ENCODE measurements around the gene PDE8B.

DNA sequence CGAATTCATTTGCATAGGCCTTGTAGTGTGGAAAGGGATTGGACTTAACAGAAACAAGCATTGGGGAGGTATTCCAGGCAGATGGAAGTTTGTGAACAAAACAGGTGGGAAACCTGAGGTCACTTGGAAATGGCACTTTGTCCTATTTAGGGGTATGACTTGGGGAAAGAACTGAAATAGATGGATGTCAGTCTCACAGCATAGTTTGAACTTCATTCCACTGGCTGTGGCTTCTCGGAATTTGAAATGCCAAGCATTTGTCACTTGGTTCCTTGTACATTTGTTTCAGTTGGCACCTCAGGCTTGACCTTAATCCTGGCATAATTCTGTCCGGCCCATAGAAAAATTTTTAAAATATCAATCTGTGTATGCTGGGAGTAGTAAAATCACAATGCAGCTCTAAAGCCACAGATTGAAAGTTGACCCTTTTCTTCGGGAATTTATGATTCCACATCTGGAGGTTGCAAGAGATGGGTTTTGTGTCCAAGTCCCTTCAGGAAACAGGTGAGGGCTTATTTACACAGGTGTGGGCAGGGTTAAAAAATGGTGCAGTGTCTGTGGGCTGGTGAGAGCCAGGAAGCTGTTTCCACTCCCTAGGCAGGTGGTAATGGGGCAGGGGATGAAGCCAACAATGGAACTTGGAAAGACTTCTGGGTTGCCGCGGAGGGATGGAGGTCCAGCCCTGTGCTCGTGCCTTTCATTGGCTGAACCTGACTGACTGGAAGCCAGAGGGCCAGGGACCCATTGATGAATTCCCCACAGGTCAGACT is 39.2 kb upstream of the PDE8B start:
- TF ChIP-seq POLR2A (IDR thresholded peaks at IDR 0.05) = no peak
- TF ChIP-seq, protein P1, sequence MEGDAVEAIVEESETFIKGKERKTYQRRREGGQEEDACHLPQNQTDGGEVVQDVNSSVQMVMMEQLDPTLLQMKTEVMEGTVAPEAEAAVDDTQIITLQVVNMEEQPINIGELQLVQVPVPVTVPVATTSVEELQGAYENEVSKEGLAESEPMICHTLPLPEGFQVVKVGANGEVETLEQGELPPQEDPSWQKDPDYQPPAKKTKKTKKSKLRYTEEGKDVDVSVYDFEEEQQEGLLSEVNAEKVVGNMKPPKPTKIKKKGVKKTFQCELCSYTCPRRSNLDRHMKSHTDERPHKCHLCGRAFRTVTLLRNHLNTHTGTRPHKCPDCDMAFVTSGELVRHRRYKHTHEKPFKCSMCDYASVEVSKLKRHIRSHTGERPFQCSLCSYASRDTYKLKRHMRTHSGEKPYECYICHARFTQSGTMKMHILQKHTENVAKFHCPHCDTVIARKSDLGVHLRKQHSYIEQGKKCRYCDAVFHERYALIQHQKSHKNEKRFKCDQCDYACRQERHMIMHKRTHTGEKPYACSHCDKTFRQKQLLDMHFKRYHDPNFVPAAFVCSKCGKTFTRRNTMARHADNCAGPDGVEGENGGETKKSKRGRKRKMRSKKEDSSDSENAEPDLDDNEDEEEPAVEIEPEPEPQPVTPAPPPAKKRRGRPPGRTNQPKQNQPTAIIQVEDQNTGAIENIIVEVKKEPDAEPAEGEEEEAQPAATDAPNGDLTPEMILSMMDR (IDR thresholded peaks at IDR 0.05) = no peak

All from ovary (tissue), 3 donors.